HCT116 (cell line): ENCODE measurements around the gene INS. TPM values are rescaled to one million over a fixed set of nuclear protein-coding genes. Genes with fewer than 3 reads are reported as not detected.

Experiments used
- ATAC-seq: fragments of 200-7000 bp; cut with Tn5 transposase; 2 replicates; pipeline ENCODE4 v1.9.1; 2020; ENCODE audit warnings: mild to moderate bottlenecking, moderate library complexity
- BruUV-seq: library from RNA; stranded (reverse); fragments of 400-500 nt; replicated peaks from 2 replicates; lab custom pipeline; 2021; lab: Mats Ljungman, UMichigan
- CTCF ChIA-PET: fragments of 300-600 bp; sonication (Branson Sonifier 250); formaldehyde crosslinking; loops from one replicate; lab custom pipeline; 2021; ENCODE audit warnings: antibody characterized with exemption; lab: Charles Lee
- POLR2A ChIA-PET: fragments of 300-600, 350-600 bp; sonication (Branson Sonifier 250); formaldehyde crosslinking; loops from one replicate; lab custom pipeline; 2021; ENCODE audit warnings: antibody characterized with exemption; lab: Charles Lee
- RAD21 ChIA-PET, 2 experiments: fragments of 300-600 bp; sonication (Branson Sonifier 250); formaldehyde crosslinking; loops; one replicate each; lab custom pipeline; 2023; ENCODE audit warnings: low total read pairs in 2 of 2; ENCODE audit not compliant: uncharacterized antibody in 2 of 2, unreplicated experiment in 2 of 2, low non-redundant PET in 1 of 2; lab: Charles Lee
- DNase-seq: peaks from one replicate; pipeline ENCODE4 v3.0.0-alpha.2; 2010; ENCODE audit warnings: low read depth, low spot score
- H2AFZ ChIP-seq: fragments of 200-600 bp; shearing (Covaris generic), sonication (generic); 2 replicates; pipeline ENCODE4 v1.6.1; 2017; ENCODE audit warnings: low read depth, mixed run types, mixed read lengths, antibody characterized with exemption, low read length; ENCODE audit not compliant: poor library complexity, severe bottlenecking
- H3K27ac ChIP-seq: 2 replicates; pipeline ENCODE4 v1.5.1; 2012; ENCODE audit warnings: low read depth, low read length
- H3K27me3 ChIP-seq: fragments of 200-600 bp; sonication (generic); 2 replicates; pipeline ENCODE4 v1.6.1; 2016; ENCODE audit warnings: mixed run types, low read length, mixed read lengths; ENCODE audit not compliant: insufficient read depth
- H3K36me3 ChIP-seq, 2 experiments: fragments of 200-500 bp in 1 of 2; fragments of 200-600 bp in 1 of 2; sonication (Bioruptor generic) in 1 of 2; sonication (generic) in 1 of 2; 2 replicates each; pipeline versions ENCODE4 v1.5.1 to v1.6.1; 2014 to 2016; ENCODE audit warnings: low read length in 2 of 2, inconsistent platforms in 1 of 2, mixed read lengths in 1 of 2, mixed run types in 1 of 2; ENCODE audit not compliant: insufficient read depth in 2 of 2, control insufficient read depth in 1 of 2
- H3K4me1 ChIP-seq, 2 experiments: fragments of 200-600 bp in 1 of 2; sonication (generic) in 1 of 2; 2 replicates each; pipeline versions ENCODE4 v1.5.1 to v1.6.1; 2012 to 2017; ENCODE audit warnings: low read length in 2 of 2, inconsistent platforms in 1 of 2, mild to moderate bottlenecking in 1 of 2, mixed read lengths in 1 of 2, mixed run types in 1 of 2, moderate library complexity in 1 of 2; ENCODE audit not compliant: insufficient read depth in 2 of 2, control insufficient read depth in 1 of 2
- H3K4me2 ChIP-seq: fragments of 200-600 bp; sonication (generic); 2 replicates; pipeline ENCODE4 v1.6.1; 2017; ENCODE audit warnings: mixed run types, low read length, mixed read lengths
- H3K4me3 ChIP-seq, 2 experiments: fragments of 200-600 bp in 1 of 2; sonication (generic) in 1 of 2; replicated peaks in 1 of 2; 2 replicates each; pipeline ENCODE4 v1.5.1; 2011 to 2016; ENCODE audit warnings: low read length in 2 of 2, control low read depth in 1 of 2, low read depth in 1 of 2, mild to moderate bottlenecking in 1 of 2, mixed read lengths in 1 of 2, mixed run types in 1 of 2
- H3K79me2 ChIP-seq: fragments of 200-600 bp; sonication (generic); 2 replicates; pipeline ENCODE4 v1.6.1; 2017; ENCODE audit warnings: mild to moderate bottlenecking, mixed run types, low read length, moderate library complexity, mixed read lengths; ENCODE audit not compliant: insufficient read depth
- H3K9ac ChIP-seq: fragments of 200-600 bp; sonication (generic); 2 replicates; pipeline ENCODE4 v1.6.1; 2016; ENCODE audit warnings: low read length, mixed read lengths
- H3K9me2 ChIP-seq: fragments of 200-600 bp; sonication (generic), shearing (Covaris generic); 2 replicates; pipeline ENCODE4 v1.6.1; 2017; ENCODE audit warnings: mixed run types, mild to moderate bottlenecking, moderate library complexity; ENCODE audit not compliant: insufficient read depth
- H3K9me3 ChIP-seq, 2 experiments: fragments of 200-500 bp in 1 of 2; fragments of 200-600 bp in 1 of 2; sonication (Bioruptor generic) in 1 of 2; sonication (generic) in 1 of 2; 2 replicates each; pipeline ENCODE4 v1.6.1; 2014 to 2017; ENCODE audit warnings: low read length in 2 of 2, mixed read lengths in 2 of 2, inconsistent platforms in 1 of 2, low read depth in 1 of 2, mild to moderate bottlenecking in 1 of 2, mixed run types in 1 of 2, moderate library complexity in 1 of 2; ENCODE audit not compliant: control insufficient read depth in 1 of 2, insufficient read depth in 1 of 2
- H4K20me1 ChIP-seq: fragments of 200-600 bp; sonication (generic), shearing (Covaris generic); 2 replicates; pipeline ENCODE4 v1.6.1; 2017; ENCODE audit warnings: mixed run types, mild to moderate bottlenecking, moderate library complexity; ENCODE audit not compliant: insufficient read depth
- ATF3 ChIP-seq: IDR thresholded peaks from 2 replicates; pipeline ENCODE4 v1.6.1; 2012
- CTCF ChIP-seq, 3 experiments: fragments of 200-600 bp in 1 of 3; sonication (generic) in 1 of 3; IDR thresholded peaks in 2 of 3; conservative IDR thresholded peaks in 1 of 3; 2 replicates each; pipeline ENCODE4 v1.5.1; 2012 to 2017; ENCODE audit warnings: low read depth in 2 of 3, low read length in 2 of 3, antibody characterized with exemption in 1 of 3, borderline replicate concordance in 1 of 3, control low read depth in 1 of 3, mild to moderate bottlenecking in 1 of 3, mixed read lengths in 1 of 3, mixed run types in 1 of 3, moderate library complexity in 1 of 3; ENCODE audit not compliant: insufficient read depth in 1 of 3
- ELF1 ChIP-seq: IDR thresholded peaks from 2 replicates; pipeline ENCODE4 v1.6.1; 2012; ENCODE audit warnings: low read depth, borderline replicate concordance
- EZH2 ChIP-seq: fragments of 200-600 bp; sonication (generic); IDR thresholded peaks from 2 replicates; pipeline ENCODE4 v1.6.1; 2017; ENCODE audit warnings: antibody characterized with exemption, mixed run types
- EZH2phosphoT487 ChIP-seq: fragments of 200-600 bp; IDR thresholded peaks from 2 replicates; pipeline ENCODE4 v1.6.1; 2018; ENCODE audit warnings: antibody characterized with exemption, borderline replicate concordance
- FOSL1 ChIP-seq: IDR thresholded peaks from 2 replicates; pipeline ENCODE4 v1.6.1; 2012; ENCODE audit warnings: low read depth
- MAX ChIP-seq: IDR thresholded peaks from 2 replicates; pipeline ENCODE4 v1.6.1; 2012
- POLR2A ChIP-seq: IDR thresholded peaks from 2 replicates; pipeline ENCODE4 v1.7.0; 2011; ENCODE audit warnings: borderline replicate concordance; ENCODE audit not compliant: insufficient read depth, insufficient read length; ENCODE audit errors: extremely low read depth
- RAD21 ChIP-seq: IDR thresholded peaks from 2 replicates; pipeline ENCODE4 v1.6.1; 2012; ENCODE audit warnings: low read depth, mild to moderate bottlenecking
- SIN3A ChIP-seq: IDR thresholded peaks from 2 replicates; pipeline ENCODE4 v1.6.1; 2012; ENCODE audit warnings: low read depth
- YY1 ChIP-seq: IDR thresholded peaks from 2 replicates; pipeline ENCODE4 v1.6.1; 2011; ENCODE audit warnings: low read length, low read depth, moderate library complexity, mild to moderate bottlenecking; ENCODE audit not compliant: insufficient replicate concordance; ENCODE audit errors: extremely low read depth
- ZBTB33 ChIP-seq: IDR thresholded peaks from 2 replicates; pipeline ENCODE4 v1.6.1; 2011; ENCODE audit warnings: mild to moderate bottlenecking, low read length, moderate library complexity; ENCODE audit not compliant: insufficient replicate concordance; ENCODE audit errors: extremely low read depth
- intact Hi-C: fragments of 100-400 bp; cut with micrococcal nuclease; formaldehyde crosslinking; loops from 2 replicates; pipeline ENCODE4 v1.10.0; 2022
- total RNA-seq: library from RNA; stranded (reverse); gene quantifications from one replicate; pipeline ENCODE4 v1.2.1, GENCODE V29; 2021; ENCODE audit not compliant: unreplicated experiment

The INS gene
- total RNA-seq, 1 experiment from 2014 or later, result 0.44 TPM

- H3K4me3 ChIP-seq, result no peak overlapping the region
- no peak for ATAC-seq
- intact Hi-C loops, result no loop called here
- H3K4me2 ChIP-seq, result no peak overlapping the region
- no peak overlapping the region for H2AFZ ChIP-seq
- H3K36me3 ChIP-seq, result no peaks in the 10 kb centered on the region
- H4K20me1 ChIP-seq, result no peaks in the 10 kb centered on the region
- H3K79me2 ChIP-seq, result no peaks in the 10 kb centered on the region
- no peaks in the 10 kb centered on the region for H3K9me2 ChIP-seq
- H3K9ac ChIP-seq, result no peak overlapping the region
- RAD21 ChIA-PET, result no interaction called here
- BruUV-seq, result no TSS peak
- H3K27me3 ChIP-seq, result no peaks in the 10 kb centered on the region
- H3K9me3 ChIP-seq, result no peaks in the 10 kb centered on the region
- POLR2A ChIA-PET, result no interaction called here
- TF ChIP-seq FOSL1 (no peak), RAD21 (no peak), EZH2 (no peak), YY1 (no peak), ELF1 (no peak), ATF3 (no peak), EZH2phosphoT487 (no peak), CTCF (IDR thresholded peaks at IDR 0.05 in 2 of 3, conservative IDR thresholded peaks at IDR 0.05 in 1 of 3; ENCODE audit: borderline replicate concordance in 1 of 3, insufficient read depth in 1 of 3, low read depth in 2 of 3, low read length in 2 of 3) (no peak), POLR2A (no peak), MAX (no peak), SIN3A (no peak), ZBTB33 (no peak)
- H3K4me1 ChIP-seq, result no peaks in the 10 kb centered on the region
- no peak overlapping the region for H3K27ac ChIP-seq
- DNase-seq, result no peak
- CTCF ChIA-PET, result no interaction called here
These were observed 30.1 kb downstream of the INS start for GRCh38 chr11:2130881-2131352.
